ENCODE results near the gene LPCAT3. TPM values are rescaled to one million over a fixed set of nuclear protein-coding genes. Genes with fewer than 3 reads are reported as not detected.

The LPCAT3 gene
- total and polyA plus RNA-seq, 2 of the 13 experiments (the other 11 are each of a cell fraction or from before 2014, with no cell fraction given) = 44.5 to 64.3 TPM

- Histone ChIP-seq H4K20me1 (ENCODE audit: insufficient read depth, low read length) (no peaks in the 10 kb centered on the region; the same call in 1 of the 2 replicates), H3K4me2 (ENCODE audit: low read depth, low read length) (no peak overlapping the region), H2AFZ (ENCODE audit: low read length) (no peak overlapping the region), H3K79me2 (ENCODE audit: insufficient read depth, low read length) (peaks cover 9% of the 10 kb centered on the region), H3K4me1 (ENCODE audit: insufficient read depth, low read length) (peaks cover 10% of the 10 kb centered on the region), H3K27me3 (ENCODE audit: control insufficient read depth in 1 of 2, insufficient read depth in 2 of 2, low read length in 2 of 2) (no peaks in the 10 kb centered on the region), H3K9me3 (ENCODE audit: low read length) (no peaks in the 10 kb centered on the region), H3K36me3 (replicated peaks in 1 of 2; ENCODE audit: control insufficient read depth in 1 of 2, insufficient read depth in 2 of 2, low read length in 2 of 2) (peaks cover 2 to 9% of the 10 kb centered on the region in 2 experiments; a peak in 4 of 5 replicates), H3K9ac (ENCODE audit: insufficient read depth, low read depth, low read length) (no peak overlapping the region), H3K27ac (ENCODE audit: extremely low read length, insufficient read depth, low read length) (no peak overlapping the region), H3K4me3 (replicated peaks in 1 of 3; ENCODE audit: insufficient read depth in 1 of 3, low read depth in 2 of 3, low read length in 3 of 3) (no peak overlapping the region)
- BruUV-seq (replicated peaks) = no TSS peak
- intact Hi-C loops (cut with micrococcal nuclease; ENCODE audit: unreplicated experiment) = no loop called here
- no peak for FAIRE-seq
- ATAC-seq = no peak
- in situ Hi-C loops (cut with HindIII; ENCODE audit: extremely low pct_ligation_motif_present, low pct_unique_long_range_greater_than_20kb) = no loop called here
- POLR2A ChIA-PET = no interaction called here
- no peak for DNase-seq (ENCODE audit: low spot score)
- CTCF ChIA-PET (ENCODE audit: low intra/inter-chr PET ratio, low total read pairs) = no interaction called here
- TF ChIP-seq ARID5B (CRISPR knock-in tag; IDR thresholded peaks at IDR 0.05) = no peak
- TF ChIP-seq ZNF563 (CRISPR knock-in tag; IDR thresholded peaks at IDR 0.05) = no peak
- TF ChIP-seq PCBP1 (IDR thresholded peaks at IDR 0.05; ENCODE audit: borderline replicate concordance, low read depth, low read length) = no peak
- TF ChIP-seq TBL1XR1 (IDR thresholded peaks at IDR 0.05; ENCODE audit: borderline replicate concordance, low read length, partially characterized antibody) = no peak
- TF ChIP-seq BCLAF1 (IDR thresholded peaks at IDR 0.05) = no peak
- no peak for TF ChIP-seq ZBTB43 (CRISPR knock-in tag; conservative IDR thresholded peaks at IDR 0.05)
- no peak for TF ChIP-seq NFKBIZ (CRISPR knock-in tag; IDR thresholded peaks at IDR 0.05)
- TF ChIP-seq ZNF253 (CRISPR knock-in tag; IDR thresholded peaks at IDR 0.05; ENCODE audit: borderline replicate concordance) = no peak
- no peak for TF ChIP-seq YEATS4 (CRISPR knock-in tag; IDR thresholded peaks at IDR 0.05; ENCODE audit: borderline replicate concordance)
- no peak for TF ChIP-seq IKZF5 (CRISPR knock-in tag; IDR thresholded peaks at IDR 0.05)
- no peak for TF ChIP-seq MLX (CRISPR knock-in tag; IDR thresholded peaks at IDR 0.05)
- no peak for TF ChIP-seq RBM22 (optimal IDR thresholded peaks at IDR 0.05; ENCODE audit: low read length)
- TF ChIP-seq ZBTB44 (CRISPR knock-in tag; IDR thresholded peaks at IDR 0.05) = no peak
- TF ChIP-seq RARG (CRISPR knock-in tag; IDR thresholded peaks at IDR 0.05; ENCODE audit: low read depth) = no peak
These were observed 8.8 kb downstream of the LPCAT3 start for GRCh38 chr12:7009512-7009911.

All from HepG2 (cell line).